HG03025 (cell line): Measurements from ENCODE around the gene STN1.

Experiments
- ATAC-seq: cut with Tn5 transposase; IDR thresholded peaks from one replicate; pipeline ENCODE4 v1.9.1; 2021; ENCODE audit warnings: mild to moderate bottlenecking, moderate library complexity; ENCODE audit not compliant: unreplicated experiment, low FRiP score

Gene STN1

DNA sequence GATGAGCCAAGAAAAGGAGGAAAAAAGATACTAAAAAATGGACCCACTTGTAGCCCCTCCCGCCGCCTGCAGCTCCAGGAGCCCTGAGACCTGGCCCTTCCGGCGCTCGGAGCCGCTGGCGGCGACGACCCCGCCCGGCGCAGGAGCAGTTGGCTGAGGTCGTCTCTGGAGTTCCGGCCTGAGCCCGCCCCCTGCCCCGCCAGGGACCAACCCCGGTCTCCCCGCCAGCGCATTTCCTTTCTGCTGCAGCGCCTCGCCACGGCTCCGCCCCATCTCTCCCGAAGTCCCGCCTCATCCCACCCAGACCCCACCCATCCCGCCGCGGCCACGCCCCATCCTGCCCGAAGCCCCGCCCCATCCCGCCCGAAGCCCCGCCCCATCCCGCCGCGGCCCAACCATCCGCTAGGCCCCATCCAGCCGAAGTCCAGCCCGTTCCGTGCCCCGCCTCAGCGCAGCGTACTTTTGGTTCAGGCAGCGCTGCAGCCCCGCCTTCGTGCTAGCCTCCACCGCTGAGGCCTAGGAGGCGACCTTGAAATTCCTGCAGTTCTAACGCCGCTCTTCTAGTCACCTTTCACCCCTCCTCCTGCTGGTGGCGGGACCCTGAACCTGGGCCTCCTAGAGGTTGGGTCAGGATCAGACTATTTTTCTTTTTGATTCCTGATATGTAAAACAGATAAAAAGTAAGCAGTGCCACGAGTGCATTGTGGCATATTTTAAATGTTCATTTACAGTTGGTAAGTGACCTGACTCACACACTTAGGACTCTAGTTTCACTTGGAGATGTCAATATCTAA lies at the start of gene STN1:
TSS of gene STN1 (minus strand) at position 132 of the 794 bp plus-strand sequence. CDS start 590 bp downstream, outside the sequence.
- ATAC-seq, result peak; percentile 90

DNA sequence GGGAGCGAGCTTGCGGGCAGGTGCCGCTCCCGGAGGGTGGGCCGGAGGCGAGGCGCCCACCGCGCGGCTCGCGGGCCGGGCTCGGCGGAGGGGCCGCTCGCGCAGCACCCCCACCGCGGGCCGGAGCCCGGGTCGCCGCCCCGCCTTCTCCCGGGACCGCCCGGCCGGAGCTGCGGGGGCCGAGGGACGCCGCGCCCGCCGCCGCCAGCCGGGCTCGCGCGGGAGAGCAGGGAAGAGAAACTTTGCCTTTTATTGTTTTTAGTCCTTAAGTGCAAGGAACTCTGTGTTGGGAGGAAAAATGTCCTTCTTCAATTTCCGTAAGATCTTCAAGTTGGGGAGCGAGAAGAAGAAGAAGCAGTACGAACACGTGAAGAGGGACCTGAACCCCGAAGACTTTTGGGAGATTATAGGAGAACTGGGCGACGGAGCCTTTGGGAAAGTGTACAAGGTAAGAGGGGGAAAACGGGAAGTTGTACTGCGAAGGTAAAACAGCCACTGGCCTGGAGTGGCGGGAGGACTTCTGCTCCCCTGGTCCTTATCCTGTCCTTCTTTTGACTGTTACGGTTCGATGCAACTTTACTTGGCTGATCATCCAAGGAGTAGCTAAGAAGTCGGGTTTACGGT lies 49.6 kb upstream of the STN1 start:
- ATAC-seq, result peak; percentile 34

DNA sequence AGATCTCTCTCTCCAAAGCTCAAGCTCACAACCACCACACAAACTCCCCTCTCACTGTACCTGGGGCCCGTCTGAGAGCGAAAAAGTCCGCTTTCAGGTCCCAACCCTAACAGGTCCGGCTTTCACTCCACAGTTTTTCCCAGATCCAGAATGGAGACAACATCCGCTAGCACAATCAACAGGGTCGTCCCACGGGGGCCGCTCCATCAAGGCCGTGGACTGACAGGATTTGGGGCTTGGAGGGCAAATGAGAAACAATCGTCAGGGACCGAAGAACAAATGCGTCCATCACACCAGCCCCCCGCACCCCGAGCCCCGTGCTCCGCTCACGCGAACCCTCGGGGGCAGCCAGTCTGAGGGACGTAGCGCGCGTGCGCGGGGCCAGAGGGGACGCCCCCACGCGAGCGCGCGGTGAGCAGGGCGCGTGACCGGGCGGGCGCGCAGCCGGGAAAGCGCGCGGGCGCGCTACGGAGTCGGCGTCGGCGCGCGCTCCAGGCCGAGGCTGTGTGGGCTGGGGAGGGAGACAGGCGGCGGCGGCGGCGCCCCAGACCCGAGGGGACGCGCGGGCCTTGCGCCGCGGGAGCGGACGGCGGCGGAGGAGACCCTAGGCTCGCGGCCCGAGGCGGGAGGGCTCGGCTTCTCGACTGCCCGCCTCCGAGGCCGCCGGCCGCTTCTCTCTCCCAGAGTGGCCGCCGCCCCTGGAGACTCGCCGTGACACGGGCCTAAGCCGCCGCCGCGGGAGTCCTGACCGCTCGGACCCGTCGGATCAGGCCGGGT lies 48.9 kb upstream of the STN1 start, which contains the start of gene SLK:
TSS of gene SLK (plus strand) at position 470 of the 777 bp plus-strand sequence. CDS start 606 bp downstream, outside the sequence.
- ATAC-seq, result peak; percentile 71

DNA sequence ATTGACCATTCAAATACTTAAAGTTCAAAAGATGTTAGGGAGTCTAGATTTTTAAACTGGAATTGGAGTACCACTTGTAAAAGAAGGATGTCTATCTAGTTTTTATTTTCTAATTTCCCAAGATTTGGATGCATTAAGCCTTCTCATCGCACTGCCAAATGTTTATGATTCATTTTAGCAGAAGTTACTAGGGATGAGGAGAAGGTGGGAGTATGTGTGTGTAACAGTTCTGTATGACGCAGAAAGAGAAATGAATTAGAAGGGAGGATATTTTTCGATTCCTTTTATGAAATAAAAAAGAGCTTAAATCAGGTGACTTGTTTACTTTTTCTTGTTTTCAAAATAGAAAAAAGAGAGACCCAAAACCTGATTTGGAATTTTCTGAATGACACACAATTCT lies 42.1 kb upstream of the STN1 start:
- ATAC-seq, result no peak

GRCh38 chr10:103958996-103959395 lies 41.0 kb upstream of the STN1 start:
- no peak for ATAC-seq

GRCh38 chr10:103954543-103954942 lies 36.6 kb upstream of the STN1 start:
- ATAC-seq, result no peak

GRCh38 chr10:103951942-103952341 lies 34.0 kb upstream of the STN1 start:
- no peak for ATAC-seq

DNA sequence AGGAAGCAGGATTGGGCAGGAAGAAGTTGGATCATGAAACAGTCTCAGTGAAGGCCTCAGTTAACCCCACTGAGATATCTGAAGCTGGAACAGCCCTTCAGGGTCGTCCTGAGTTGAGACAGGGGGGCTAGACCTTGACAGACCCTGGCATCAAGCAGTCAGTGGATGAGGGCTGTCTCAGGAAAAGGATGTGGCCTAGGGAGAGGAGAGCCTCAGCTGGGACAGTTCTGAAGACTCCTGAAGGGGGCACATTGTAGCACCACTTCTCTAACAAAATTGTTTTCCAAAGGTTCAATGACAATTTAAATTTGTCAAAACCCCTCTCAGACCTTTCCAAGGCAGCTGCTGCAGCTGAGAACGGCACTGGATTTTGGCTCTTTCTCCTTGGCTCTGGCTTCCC lies 33.2 kb upstream of the STN1 start:
- ATAC-seq, result no peak

DNA sequence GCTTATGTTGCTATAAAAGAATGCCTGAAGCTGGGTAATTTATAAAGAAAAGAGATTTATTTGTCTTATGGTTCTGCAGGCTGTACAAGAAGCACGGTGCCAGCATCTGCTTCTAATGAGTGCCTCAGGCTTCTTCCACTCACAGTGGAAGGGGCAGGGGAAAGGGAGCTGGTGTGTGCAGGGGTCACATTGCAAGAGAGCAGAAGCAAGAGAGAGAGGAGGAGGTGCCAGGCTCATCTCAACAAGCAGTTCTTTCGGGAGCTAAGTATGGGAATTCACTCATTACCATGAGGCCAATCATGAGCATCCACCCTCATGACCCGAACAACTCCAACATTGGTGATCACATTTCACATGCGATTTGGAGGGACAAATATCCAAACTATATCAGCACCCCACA lies 31.7 kb upstream of the STN1 start:
- ATAC-seq, result no peak

DNA sequence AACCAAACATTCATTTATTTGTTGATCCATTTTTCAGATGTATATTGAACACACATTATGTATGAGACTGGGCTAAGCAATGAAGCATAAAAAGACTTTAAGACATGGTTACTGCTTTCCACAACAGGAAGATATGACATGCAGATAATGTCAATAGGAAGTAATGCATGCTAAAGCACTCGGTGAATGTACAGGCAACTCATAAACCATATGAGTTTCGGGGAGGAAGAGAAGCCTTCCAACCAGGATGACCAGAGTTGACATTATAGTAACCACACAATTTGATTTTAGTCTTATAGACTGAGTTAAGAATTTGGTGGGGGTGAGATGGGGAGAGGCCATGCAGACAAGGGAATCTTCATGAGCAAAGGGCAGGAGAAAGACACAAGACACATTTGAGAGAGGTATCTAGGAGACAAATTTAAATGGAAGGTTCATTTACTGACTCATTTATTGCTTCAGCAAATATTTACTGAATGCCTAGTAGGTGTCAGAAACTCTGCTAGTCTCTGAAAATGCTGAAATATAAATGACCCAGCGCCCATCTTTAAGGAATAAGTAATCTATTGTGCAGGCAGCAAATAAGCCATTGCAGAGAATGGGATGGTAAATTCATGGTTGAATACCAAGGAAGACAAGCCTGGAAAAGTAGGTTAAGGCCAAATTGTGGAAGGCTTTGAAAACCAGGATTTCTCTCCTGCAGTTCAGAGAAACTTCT lies 30.0 kb upstream of the STN1 start:
- no peak for ATAC-seq

DNA sequence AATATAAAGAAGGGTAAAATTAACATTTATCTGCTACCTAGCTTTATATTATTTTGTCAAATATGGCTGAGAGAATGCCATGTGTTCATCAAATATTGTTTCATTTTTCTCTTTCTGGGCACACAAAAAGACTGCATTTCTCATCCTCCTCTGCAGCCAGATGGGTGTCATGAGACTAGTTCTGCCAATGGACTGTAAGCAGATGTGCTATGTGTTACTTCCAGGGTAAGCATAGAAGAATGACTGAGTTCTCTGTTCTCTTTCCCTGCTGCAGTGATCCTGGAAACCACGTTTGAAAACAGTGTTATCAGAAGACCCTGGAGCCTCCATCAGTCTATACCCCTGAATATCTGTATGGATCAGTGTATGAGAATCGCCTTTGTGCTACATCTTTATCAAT lies 24.9 kb upstream of the STN1 start:
- ATAC-seq, result no peak

GRCh38 chr10:103941801-103942200 lies 23.8 kb upstream of the STN1 start:
- no peak for ATAC-seq

DNA sequence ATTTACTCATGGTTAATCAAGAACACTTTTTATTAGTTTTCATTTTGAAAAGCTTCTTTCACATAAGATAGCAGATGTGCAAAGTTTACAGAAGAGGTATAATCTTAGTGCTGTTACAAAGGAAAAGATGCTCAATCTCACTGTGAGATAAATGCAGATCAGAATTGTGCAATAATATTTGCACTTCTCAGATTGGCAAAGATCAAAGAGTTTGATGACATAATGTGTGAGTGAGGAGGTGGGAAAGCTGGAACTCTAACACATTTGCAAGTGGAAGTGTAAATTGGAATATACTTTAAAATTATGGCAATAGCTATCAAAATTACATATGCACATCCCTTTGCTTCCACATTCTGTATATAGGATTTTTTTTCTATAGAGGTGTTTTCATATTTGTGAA lies 21.5 kb upstream of the STN1 start:
- no peak for ATAC-seq

GRCh38 chr10:103936022-103936421 lies 18.0 kb upstream of the STN1 start:
- no peak for ATAC-seq

DNA sequence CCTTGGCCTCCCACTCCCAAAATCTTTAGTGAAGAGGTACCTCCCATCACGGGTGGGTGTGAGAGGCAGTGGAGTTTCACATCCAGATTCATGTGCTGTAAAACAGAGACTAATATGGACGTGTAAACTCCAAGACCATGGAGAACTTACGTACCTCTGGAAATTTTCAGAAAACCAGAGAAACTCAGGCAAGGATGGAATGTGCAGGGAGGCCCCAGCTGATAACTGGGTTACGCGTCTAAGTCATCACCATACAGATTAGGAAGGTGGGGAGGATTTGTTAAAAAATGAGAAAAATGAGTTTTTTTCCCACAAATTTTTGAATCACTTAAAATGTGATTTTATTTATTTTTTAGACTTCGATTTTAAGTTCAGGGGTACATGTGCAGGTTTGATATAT lies 16.3 kb upstream of the STN1 start:
- no peak for ATAC-seq

DNA sequence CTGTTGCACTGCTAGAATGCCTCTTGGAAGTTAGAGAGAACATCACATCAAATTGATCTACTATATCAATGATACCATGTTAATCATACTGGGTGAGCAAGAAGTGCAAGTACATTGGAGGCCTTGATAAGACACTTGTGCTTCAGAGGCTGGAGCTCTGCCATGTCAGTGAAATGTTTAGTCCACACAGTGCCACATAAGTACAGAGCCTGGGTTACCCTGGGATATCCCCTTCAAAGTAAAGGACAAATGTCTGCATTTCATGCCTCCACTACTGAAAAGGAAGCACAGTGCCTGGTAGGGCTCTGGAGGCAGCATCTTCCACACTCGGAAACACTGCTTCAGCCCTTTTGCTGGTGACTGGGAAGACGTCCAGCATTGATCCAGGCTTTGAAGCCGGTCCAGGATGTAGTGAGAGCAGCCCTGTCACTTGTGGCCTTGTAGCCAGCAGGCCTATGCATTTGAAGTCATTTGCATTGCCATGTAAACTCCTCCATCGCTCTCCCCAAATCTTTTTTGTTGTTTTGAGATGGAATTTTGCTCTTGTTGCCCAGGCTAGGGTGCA lies 15.7 kb upstream of the STN1 start:
- ATAC-seq, result no peak

DNA sequence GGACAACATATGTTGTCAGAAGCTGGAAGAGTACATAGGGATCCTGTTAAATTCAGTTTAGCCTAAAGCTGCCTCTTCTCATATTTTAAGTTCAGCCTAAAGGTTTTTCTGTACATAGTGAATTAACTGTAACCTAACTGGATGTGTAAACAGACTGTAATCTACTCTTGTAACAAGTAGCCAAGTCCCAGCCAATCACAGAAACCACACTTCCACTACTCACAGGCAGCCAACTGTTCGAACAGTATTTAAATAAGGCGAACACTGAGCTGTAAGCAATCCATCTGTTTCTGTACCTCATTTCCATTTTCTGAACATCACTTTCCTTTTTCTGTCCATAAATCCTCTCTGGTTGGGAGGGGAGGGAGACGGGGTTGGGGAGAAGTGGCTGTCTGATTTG lies 15.0 kb upstream of the STN1 start:
- no peak for ATAC-seq

DNA sequence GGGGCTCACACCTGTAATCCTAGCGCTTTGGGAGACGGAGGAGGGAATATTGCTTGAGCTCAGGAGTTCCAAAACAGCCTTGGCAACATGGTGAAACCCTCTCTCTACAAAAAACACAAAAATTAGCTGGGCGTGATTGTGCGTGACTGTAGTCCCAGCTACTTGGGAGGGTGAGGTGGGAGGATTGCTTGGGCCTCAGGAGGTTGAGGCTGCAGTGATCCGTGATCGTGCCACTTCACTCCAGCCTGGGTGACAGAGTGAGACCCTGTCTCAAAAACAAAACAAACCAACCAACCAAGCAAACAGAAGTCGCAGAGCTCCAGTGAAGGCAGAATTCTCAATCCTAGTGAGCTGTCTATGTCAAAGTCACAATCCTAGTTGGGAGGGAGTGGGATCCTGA lies 14.3 kb upstream of the STN1 start:
- ATAC-seq, result no peak

- ATAC-seq, result no peak
Measured at GRCh38 chr10:103931603-103932002, 13.6 kb upstream of the STN1 start.

- no peak for ATAC-seq
Measured at GRCh38 chr10:103930881-103931280, 12.9 kb upstream of the STN1 start.
